ENCODE results near the gene GMPPB.

The GMPPB gene

DNA sequence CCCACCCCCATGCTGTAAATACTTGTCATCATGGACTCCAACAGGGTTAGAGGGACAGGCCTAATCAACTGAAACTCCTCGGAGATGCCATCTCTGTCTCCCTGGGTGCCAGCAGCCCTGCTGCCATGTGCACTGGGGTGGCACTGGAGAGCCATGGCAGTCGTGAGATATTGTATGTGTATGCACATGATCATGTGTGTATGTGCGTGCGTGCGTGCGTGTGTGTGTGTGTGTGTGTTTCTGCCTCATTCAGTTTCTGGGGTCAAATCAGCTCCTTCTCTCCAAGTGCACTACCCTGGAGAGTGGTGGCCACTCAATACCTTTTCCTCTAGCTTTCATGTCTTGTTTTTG lies 52.8 kb downstream of the GMPPB start:
- Mint-ChIP-seq H3K4me1 (peaks cover 24% of the 10 kb centered on the region), H3K4me3 (peak overlapping the region in 1 of 3 experiments; percentile 23), H3K36me3 (ENCODE audit: low read depth) (peaks cover 2% of the 10 kb centered on the region), H3K27ac (peak overlapping the region in 1 of 3 experiments; percentile 38), H3K9me3 (no peaks in the 10 kb centered on the region), H3K27me3 (ENCODE audit: low read depth) (peaks cover 6% of the 10 kb centered on the region)
- TF ChIP-seq, protein P1, sequence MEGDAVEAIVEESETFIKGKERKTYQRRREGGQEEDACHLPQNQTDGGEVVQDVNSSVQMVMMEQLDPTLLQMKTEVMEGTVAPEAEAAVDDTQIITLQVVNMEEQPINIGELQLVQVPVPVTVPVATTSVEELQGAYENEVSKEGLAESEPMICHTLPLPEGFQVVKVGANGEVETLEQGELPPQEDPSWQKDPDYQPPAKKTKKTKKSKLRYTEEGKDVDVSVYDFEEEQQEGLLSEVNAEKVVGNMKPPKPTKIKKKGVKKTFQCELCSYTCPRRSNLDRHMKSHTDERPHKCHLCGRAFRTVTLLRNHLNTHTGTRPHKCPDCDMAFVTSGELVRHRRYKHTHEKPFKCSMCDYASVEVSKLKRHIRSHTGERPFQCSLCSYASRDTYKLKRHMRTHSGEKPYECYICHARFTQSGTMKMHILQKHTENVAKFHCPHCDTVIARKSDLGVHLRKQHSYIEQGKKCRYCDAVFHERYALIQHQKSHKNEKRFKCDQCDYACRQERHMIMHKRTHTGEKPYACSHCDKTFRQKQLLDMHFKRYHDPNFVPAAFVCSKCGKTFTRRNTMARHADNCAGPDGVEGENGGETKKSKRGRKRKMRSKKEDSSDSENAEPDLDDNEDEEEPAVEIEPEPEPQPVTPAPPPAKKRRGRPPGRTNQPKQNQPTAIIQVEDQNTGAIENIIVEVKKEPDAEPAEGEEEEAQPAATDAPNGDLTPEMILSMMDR (IDR thresholded peaks at IDR 0.05; ENCODE audit: unreplicated experiment in 3 of 3): no peak
